GM12872 (cell line): ENCODE results near the gene PMF1.

Source experiments
- CTCF ChIP-seq: IDR thresholded peaks from 3 replicates; pipeline ENCODE4 v1.5.1; 2011; ENCODE audit warnings: low read depth, mild to moderate bottlenecking, low read length, moderate library complexity; ENCODE audit not compliant: insufficient read depth

PMF1 gene

GRCh38 chr1:156212833-156213643, at the start of gene PMF1:
PMF1 (plus strand) TSS chr1:156213007; CDS start chr1:156213016, 9 bp downstream.
- TF ChIP-seq CTCF, result no peak

- TF ChIP-seq CTCF, result no peak
Measured at GRCh38 chr1:156163712-156164111, 49.1 kb upstream of the PMF1 start.

GRCh38 chr1:156164125-156164831, 48.5 kb upstream of the PMF1 start:
- TF ChIP-seq CTCF, result no peak

GRCh38 chr1:156165083-156165482, 47.7 kb upstream of the PMF1 start:
- TF ChIP-seq CTCF, result no peak

GRCh38 chr1:156167536-156167935, 45.3 kb upstream of the PMF1 start:
- no peak for TF ChIP-seq CTCF

- no peak for TF ChIP-seq CTCF
Measured at GRCh38 chr1:156172696-156173470, 39.9 kb upstream of the PMF1 start.

GRCh38 chr1:156176610-156177210, 36.1 kb upstream of the PMF1 start:
- no peak for TF ChIP-seq CTCF
